ENCODE data around the gene GHR.

Gene GHR

DNA sequence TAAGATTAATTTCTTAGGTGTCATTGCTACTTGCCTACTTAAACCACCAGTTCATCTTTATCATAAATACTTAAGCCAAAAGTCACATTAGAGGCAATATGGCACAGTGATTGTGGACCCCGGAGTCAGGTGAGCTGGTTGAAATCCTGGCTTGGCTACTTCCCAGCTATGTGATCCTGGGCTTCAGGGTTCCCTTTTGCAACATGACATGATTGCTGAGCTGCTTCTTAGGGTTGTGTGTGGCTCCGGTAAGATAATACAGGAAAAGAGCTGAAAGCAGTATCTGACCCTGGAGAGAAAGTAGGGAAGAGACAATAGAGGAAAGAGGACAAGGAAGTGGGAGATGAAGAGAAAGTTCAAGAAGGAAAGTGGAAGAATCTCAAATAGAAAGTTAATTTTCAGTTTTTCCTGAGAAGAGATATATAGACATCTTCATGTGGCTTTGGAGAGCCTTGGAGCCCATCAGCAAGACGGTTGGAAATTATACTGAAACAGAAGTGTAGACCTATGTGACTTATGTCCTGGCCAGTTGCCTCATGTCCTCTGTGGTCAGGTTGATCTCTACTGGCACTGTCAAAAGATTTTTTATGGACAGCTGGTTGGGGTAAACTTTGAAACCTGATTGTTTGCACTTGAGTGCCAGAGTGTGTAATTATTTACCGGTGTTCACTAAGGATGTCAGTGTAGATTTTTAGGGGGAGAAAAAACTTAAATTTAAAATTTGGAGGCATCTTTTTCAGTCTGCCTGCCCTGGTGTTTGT, 93.2 kb downstream of the GHR start:
- no peak for DNase-seq (ENCODE audit: low spot score)

DNA sequence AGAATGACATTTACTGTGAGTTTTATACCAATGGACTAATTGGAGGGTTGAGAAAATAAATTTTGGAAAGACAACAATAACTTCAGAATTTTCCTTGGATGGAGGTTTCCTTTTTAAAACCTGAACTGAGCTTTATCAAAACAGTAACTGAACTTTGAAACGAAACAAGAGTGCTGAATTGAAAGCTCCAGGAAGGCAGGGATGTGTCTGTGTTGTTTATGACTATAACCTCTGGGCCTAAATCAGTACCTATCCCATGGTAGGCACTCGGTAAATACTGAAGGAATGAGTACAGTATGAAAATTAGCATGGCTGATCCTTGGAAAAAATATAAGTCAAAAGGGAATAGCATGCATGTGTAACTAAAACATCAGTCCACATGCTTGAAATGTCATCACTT, 93.9 kb downstream of the GHR start:
- DNase-seq (ENCODE audit: low spot score): no peak

DNA sequence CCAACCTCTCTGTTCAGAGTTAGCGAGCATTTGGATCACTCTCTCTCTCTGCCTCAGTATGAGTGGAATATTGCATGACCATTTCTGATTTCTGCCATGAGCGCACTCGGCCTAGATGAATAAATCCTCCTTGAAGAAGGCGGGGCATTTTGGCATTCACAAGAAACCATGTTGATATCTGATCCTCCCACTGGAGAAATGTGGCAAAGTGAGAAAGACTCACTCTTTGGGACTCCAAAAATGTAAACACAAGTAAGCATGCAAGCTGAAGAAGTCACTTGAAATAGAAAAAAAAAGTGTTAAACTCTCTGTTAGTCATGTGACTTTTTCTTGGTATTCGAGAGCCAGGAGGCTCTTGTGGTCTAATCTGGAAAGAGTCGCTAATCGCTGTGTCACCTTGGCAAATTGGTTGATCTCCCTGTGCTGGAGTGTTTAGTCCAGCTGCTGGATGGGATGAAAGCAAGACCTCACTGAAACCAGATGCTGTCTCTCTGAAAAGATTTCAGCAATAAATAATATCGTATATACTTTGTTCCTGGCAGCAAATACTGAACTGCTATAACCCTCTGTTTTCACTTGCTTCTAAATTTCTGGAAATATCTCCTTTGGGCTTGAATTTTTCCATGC, 95.5 kb downstream of the GHR start:
- no peak for DNase-seq (ENCODE audit: low spot score)

DNA sequence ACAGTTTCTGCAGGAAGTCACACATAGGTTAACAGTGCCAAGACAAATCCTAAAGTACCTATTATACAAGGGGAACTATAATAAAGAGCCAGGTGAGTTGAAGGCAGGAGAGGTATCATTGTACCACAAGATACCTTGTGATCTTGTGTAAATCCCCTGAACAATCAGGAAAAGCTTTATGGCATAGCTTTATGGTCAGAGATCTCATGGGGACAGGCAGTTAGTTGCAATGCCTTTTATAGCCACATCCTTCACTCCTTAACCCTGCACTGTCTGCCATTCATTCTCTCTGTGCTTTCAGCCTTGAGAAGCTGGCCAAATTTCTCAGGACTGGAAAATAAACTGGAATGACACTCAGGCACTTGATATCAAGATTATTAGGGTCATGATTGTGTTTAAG, 97.0 kb downstream of the GHR start:
- DNase-seq (ENCODE audit: low spot score): no peak

DNA sequence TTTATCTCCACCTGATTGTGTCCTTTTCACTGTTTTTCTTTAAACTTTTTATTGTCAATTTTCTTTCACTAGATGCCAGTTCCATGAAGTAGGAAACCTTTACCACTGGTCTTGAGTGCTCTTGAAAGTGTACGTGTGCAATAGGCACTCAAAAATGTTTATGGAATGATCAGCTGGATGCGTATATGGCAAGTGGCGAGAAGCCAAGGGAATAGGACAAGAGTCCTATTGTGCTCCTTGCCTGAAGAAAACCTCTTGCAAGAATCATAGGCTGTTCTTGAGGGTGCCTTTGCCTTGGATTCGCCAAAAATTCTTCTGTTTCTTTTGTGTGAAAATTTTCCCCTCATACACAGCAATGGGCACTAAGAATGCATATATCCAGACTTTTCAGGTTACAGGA, 97.7 kb downstream of the GHR start:
- peak; percentile 59 for DNase-seq (ENCODE audit: low spot score)

DNA sequence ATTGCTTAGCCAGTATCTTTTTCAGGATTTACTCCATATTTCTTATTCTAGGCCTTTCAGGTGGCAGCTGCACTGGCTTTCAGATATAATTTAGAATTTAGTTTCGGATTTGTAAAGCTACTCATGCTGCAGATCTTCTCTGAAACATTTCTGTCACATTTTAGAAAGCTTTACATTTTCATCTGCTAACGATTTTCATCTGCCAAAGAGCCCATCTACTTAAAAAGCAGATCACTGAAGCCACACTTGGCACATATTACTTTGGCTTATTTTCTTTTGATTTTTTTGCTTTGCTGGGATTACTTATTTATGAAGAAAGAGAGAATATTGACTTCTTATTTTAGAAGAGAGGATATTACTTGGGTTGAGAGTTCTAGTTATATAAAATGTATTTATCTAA, 98.2 kb downstream of the GHR start:
- no peak for DNase-seq (ENCODE audit: low spot score)

DNA sequence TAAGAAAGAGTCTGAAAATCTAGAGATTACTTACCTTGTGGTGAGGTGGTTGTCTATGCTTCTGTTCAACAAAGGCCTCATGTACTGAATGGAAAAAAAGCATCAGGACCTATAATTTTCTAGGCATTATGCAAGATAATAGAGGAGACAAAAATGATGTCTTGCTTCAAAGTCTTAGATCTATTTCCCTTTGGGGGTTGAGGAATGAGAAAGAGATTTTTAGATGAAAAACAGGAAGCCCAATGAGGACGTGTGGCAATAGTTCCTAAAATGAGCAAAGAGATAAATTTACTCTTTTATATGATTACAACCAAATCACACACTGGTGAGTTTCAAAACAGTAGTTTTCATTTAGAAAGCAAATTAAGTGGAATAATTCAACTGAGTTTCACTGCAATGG, 99.5 kb downstream of the GHR start:
- DNase-seq (ENCODE audit: low spot score): no peak

DNA sequence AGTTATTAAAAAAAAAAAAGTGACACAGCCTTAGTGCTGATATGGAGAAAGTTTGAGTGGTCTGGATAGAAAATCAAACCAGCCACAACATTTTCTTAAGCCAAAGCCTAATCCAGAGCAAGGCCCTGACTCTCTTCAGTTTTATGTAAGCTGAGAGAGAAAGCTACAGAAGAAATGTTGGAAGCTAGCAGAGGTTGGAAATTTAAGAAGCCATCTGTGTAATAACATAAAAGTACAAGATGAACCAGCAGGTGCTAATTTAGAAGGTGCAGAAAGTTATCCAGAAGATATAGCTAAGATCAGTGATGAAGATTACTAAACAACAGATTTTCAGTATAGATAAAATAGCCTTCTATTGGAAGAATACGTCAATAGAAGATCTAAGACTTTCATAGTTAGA, 102.9 kb downstream of the GHR start:
- DNase-seq (ENCODE audit: low spot score): no peak

DNA sequence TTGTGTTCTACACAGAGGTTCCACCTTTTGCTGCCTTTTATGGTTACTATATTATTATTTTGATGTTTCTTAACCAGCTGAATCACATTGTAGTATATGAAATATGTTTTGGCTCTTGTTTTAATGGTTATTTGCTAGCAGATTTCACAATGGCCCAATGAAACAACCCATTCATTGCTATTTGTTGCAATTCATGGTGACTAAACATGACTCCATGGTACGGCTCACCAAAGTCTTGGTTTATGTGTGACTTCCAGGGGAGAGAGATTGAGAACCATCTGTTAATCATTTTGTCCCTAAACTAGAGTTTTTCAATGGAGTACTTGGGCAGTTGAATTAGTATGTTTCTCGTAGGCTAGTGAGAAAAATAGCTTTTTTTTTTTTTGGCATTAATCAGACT, 108.4 kb downstream of the GHR start:
- DNase-seq (ENCODE audit: low spot score): no peak

DNA sequence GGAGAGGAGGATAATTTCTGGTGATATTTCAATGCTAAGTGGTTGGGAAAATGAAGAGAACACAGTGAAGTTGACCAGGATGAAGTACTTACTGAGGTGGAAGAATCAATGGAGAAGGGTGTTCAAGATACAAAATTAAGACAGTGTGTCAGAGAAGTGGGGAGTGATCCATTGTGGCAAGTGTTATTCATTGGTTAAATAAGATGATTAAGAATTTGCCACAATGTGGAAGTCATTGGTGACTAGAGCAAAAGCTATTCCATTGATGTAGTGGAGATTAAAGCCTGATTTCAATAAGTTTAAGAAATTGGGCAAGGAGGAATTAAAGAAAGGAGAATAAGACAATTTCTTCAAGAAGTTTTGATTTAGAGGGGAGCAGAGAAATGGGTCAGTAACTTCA, 118.9 kb downstream of the GHR start:
- no peak for DNase-seq (ENCODE audit: low spot score)

DNA sequence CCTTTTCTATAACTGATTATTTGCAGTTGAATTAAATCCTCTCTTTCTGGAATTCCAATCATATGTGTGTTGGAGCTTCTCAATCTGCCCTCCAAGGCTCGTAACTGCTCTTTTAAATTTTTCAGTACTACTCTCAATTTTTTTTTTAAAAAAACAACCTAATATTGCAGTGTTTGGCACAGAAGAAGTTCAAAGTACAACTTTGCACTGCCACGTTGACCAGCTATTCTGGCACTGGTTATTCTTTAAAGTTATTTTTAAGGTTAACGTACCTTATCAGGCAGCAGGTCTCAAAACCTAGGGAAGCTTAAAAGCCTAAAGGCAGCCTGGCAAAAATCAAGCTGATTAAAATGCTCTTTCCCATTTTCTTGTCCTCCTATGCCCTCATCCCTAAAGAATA, 120.5 kb downstream of the GHR start:
- DNase-seq (ENCODE audit: low spot score): no peak

DNA sequence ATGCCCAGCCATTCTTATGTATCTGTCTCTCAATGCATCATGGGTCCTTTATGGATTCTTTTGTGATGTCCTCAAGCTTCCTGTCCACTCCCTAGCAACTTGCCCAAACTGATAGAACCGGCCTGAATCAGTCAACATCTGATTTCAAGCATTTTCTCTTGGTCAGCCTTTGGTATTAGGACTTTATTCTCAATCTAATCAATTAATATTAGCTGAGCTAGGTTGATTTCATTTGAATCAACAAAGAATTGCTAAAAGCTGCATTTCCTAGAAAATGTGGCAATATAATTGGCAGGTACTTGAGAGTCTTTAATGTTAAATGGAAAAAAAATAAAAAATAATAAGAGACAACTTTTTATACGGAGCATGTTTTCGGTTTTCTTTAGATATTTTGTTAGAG, 121.8 kb downstream of the GHR start:
- no peak for DNase-seq (ENCODE audit: low spot score)

DNA sequence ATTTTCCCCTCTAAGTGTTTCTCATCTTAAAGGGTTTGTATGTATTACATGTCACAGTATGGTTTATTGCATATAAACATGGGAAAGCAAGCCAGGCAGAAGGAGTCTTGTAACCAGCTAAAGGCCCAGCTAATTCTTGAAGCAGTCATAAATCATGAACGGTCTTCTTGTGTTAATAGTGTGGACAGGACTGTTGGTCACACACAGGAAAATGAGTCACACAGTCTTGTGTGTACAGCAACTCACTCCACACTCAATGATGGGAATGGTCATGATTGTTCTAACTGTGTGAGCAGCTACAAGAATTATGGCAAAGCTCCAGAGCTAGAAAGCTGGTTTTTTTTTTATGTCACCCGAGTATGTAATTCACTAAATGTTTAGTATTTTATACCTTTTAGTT, 123.9 kb downstream of the GHR start:
- peak; percentile 40 for DNase-seq (ENCODE audit: low spot score)

DNA sequence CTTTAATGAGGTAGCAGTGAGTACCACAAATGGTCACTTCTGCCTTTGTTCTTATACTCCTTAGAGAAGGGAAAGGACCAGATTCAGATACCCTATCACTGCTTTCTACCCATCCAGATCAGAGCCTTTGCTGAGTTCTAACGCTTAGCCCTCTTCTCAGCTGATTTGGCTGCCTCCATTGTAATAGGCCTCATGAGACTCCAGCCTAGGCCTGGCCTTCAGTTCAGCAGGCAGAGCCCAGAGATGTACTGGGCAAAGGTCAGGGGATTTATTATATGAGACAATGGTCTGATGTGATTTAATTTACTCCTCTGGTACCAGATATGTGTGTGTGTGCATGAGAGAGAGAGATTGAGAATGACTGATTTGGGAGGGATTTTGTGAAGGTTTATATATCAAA, 124.7 kb downstream of the GHR start:
- no peak for DNase-seq (ENCODE audit: low spot score)

DNA sequence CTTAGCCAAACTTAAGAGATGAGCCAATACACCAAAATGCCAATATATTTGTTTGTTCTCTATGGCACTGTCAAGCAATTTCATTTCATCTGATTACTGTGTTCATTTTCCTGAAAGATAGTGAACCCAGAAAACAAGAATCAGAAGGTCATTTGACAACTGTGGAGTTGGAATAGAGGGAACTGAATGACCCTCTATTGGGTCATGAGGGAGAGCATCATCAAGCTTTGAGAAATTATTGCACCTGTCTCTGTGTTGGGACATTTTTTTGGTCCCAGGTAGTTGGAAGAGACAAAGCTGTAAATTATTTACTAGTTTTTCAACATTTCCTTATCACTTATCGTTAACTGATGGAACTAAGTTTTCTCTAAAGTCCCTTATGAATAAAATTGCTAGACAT, 129.4 kb downstream of the GHR start:
- no peak for DNase-seq (ENCODE audit: low spot score)

DNA sequence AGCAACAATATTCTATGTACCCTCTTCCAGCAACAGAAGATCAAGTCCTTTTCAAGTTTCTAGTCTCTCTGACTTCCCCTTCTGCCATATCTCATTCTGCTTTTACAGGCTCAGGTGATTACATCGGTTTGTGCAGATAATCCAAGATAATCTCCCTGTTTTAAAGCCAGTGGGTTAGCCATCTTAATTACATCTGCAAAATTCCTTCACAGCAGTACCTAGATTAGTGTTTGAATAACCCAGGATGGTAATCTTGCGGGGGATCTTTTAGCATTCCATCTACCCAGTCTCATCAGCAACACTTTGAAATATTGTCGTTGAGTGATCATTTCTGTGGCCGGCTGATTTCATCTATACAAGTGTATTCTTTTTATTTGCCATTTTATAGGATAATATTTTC, 130.2 kb downstream of the GHR start:
- no peak for DNase-seq (ENCODE audit: low spot score)

DNA sequence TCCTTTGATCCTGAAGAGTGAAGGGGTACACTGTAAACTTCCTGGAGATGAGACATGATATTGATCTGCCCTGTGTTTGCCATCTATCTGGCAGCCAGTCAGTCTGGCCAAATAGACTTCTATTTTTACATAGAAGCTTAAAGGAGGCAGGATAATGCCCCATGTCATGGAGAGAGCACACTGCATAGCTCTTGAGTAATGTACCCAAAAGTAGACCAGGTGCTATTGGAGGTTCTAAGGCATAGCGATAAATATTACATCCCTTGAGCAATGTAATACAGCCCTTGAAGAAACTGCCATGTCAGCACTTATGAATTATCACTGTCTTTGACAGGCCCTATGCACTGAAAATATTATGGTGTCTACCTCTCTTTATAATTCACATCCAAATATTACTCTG, 131.8 kb downstream of the GHR start:
- no peak for DNase-seq (ENCODE audit: low spot score)

DNA sequence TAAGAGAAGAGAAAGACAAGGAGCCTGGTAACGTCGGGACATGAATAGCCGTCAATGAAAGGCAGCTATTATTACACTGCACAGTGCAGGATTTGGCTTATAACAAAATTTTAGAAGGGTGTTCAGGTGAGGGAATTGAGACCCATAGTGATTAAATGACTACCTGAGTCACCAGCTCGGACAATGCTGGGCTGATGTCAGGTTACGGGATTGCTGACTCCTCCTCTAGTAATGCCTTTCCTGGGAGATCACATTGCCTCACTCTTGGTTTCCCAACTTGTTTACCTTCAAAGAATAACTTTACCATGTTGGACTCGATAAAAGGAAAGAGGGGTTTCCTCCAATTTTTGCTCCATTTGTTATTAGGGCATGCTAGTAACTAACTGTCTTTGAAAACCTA, 132.6 kb downstream of the GHR start:
- no peak for DNase-seq (ENCODE audit: low spot score)

DNA sequence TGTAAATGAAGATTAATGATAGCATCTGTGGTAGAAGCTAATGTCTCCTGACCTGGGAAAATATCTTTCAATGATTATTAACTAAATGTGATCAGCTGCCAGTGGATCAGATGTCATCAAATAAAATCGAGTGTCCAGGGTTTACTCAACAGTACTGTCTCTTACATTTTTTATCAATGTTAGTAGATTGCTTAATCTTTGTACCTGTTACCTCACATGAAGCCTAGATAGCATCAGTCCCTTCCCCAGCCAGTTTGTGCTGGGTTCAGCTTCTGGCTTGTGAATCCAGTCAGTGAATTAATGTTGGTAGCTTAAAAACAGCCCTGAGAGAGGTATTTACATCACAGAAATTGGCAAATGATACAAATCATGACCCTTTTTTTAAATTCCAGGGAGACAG, 134.4 kb downstream of the GHR start:
- DNase-seq (ENCODE audit: low spot score): no peak

DNA sequence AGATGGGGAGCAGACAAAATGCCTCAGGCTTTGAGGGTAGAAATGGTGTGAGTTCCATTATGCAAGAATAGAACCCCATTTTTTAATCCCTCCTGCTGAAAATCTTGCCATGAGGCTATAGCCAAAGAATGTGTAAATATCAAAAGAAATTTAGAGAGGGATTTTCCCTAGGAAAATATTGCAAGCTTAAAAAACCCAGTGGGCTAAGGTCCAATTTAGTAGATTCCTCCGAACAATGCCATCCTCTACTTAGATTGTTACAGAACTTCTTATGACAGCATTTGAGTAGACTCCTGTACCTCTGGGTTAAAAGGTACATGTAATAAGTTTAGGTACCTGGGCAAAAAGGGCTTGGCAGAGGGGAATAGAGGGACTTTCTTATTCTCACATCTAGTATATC, 138.4 kb downstream of the GHR start:
- no peak for DNase-seq (ENCODE audit: low spot score)

DNA sequence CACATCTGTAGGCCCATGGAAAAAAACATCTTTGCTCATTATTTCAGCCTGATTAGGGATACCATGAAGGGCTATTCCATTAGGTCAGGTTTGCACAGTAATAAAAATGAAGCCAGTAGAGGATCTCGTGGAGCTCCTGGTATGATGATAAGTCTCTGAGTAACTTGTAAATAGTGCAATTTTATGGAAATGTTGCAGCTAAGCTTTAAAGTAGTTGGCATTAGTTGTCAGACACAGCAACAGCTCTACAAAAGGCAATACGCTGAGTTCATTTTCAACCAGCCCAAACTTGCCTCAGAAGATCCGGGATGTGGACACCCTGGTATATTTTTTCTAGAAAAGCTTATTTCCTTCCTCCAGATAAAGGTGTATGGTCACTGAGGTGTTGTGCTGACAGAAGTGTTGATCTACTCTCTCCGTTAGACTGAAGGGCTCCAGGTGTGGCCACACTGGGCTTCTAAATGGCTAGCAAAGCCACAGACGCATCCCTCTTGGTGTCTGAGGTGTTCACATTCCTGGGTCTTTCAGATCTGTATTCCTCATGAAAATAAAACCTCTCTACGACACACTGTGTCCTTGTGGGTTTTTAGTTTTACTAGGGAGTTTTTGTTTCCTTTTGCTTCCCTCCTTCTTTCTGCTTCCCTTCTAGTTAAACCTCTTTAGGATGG, 141.6 kb downstream of the GHR start:
- DNase-seq (ENCODE audit: low spot score): no peak

DNA sequence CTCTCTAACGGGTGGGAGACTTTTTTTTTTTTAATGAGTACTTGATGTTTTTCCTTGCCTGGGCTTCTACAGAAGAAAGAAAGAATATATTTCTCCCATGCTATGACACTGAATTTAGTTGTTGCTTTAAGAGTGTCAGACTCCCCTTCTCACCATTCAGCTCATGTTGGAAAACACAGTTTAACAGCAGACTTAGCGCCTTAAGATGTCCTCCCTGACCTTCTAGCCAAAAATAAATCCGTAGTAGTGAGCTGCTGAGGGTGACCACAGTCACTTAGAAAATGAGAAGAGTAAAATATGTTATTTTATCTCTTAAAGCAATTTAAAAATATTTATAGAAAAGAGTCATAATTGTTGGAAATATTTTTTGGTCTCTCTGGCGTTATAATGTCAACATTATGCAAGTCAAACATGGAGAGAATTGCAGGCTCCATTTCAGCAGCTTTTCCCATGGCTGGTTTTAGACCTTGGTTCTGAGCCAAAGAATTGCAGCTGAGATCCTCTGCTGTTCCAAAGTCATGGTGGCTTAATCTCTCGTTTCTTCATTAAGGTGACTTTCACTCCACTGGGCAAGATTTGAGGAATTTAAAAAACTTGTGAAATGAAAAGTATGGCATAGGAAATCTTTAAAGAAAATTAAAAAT, 143.5 kb downstream of the GHR start:
- DNase-seq (ENCODE audit: low spot score): no peak

DNA sequence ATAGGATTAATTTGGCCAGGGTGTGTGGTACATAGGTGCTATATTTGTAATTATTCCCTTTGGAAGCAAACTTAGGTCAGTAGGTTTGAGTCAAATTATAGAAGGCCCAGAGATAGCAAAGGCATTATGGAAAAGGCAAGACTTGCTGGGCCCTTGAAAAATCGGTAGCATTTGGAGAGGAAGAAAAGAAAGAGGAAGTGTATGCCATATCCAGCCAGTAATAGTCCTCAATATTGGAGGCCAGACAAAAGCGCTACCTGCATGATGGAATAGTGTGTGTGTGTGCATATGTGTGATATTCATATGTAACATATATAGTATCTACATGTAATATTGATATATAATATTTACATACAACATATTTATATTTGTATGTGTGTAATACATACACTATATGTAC, 146.1 kb downstream of the GHR start:
- no peak for DNase-seq (ENCODE audit: low spot score)
